ENCODE results near the gene INPP5D.
A peak's percentile ranks its signal among the peaks of the same experiment; 100 is the strongest.
"Not testable (repeated sequence)": the region's sequence is repeated elsewhere in the genome, so short reads cannot be mapped to it uniquely, and the experiment has no call there.

INPP5D gene

DNA sequence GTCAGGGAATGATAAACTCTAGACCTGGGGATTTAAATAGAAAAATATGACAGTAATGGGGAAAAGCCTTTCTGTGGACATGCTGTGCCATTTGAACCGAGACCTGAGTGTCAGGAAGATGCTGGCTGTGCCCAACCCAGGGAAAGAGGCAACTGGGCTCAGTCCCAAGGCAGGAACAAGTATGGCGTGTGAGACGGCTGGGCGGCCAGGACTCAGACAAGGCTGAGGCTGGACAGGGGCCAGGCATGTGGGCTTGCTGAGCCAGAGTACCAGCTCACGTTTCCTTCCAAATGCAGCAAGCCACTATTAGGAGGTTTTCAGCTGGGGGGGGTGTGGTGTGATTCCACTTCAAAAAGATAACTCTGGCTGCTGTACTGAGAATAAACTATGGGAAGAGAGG, 92.4 kb downstream of the INPP5D start:
- DNase-seq = no peak

DNA sequence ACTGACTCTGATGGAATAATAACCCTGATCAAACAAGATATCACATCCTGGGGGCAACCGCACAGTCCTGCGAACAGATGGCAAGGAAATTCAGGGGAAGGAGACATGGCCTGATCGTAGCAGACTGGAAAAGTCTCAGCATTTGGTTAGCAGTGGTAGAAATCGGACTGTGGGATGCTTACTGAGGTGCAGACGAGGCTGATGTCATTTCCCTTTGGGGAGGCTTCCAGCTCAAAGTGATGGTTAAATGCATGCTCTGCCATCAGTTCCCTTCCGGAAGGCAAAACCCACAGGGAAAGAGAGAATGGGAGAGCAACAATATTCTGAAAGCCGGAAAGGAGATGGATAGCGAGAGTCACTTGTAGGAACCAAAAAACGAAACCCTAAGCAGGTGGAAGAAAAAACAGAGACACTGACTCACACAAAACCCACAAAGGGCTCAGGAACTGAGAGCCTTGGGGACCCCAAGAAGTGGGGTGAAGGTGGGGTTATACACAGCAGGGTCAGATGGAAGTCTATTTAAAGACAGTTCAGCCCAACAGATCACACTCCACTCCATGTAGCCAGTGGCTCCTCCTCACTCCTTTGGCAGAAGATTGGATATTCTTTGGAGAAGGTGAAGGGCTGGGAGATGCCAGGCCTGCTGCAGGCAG, 93.1 kb downstream of the INPP5D start:
- no peak for DNase-seq

GRCh38 chr2:233156001-233156400, 95.9 kb downstream of the INPP5D start:
- no peak for DNase-seq

DNA sequence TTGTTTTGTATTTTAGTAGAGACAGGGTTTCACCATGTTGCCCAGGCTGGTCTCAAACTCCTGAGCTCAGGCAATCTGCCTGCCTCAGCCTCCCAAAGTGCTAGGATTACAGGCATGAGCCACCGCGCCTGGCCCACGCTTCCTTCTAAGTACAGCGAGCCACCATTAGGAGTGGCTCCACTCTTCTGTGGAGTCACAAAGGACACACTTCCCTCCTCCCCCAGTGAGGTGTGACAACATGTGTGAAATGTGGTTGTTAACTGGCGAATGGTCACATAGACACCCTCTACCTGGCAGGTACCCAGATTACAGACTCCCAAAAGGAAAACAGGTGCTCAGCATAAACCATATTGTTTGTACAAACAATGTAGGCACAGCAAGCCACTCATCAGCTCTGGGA, 96.3 kb downstream of the INPP5D start:
- DNase-seq = not testable (repeated sequence)

GRCh38 chr2:233161730-233162129, 101.6 kb downstream of the INPP5D start:
- no peak for DNase-seq

DNA sequence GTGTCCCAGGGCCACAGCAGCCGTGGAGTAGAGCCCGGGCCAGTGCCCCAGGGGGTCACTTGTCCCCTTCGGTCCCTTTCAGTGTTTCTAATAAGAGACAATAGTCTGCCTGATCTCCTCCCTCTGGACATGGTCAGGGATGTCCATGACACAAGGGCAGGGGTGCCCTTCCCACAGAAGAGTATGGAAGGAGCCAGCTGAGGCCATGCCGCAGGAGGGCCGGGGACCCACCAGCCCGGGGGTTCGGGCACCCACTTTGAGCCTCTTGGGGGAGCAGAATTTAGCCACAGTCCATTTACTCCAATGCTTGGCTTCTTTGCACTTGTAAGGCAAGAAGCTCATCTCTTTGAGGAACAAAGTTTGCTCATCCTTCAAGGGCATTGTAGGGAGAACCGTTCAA, 102.6 kb downstream of the INPP5D start:
- no peak for DNase-seq

- no peak for DNase-seq
These were observed 103.5 kb downstream of the INPP5D start for GRCh38 chr2:233163486-233164103.

DNA sequence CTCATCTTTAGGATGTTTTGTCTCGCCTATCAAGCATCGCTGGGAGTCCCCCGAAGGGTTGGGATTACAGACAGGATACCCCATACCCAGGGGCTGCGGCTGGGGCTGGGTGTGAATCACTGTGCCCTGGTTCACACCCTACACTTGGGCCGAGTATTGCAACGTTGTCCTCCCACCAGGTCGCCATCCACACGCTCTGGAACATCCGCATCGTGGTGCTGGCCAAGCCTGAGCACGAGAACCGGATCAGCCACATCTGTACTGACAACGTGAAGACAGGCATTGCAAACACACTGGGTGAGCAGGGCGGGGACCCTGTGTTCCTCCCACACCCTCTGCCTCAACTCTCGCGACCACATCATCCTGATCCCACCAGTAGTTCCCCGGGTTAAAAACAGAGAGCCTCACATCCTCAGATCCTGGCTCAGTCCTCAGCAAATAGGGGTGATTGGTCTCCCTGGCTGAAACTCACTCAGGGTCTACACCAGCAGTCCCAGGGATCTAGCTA, 104.0 kb downstream of the INPP5D start:
- no peak for DNase-seq

- DNase-seq = no peak
These were observed 104.8 kb downstream of the INPP5D start for GRCh38 chr2:233164967-233165366.

- no peak for DNase-seq
These were observed 105.4 kb downstream of the INPP5D start for GRCh38 chr2:233165543-233165894.

- peak; percentile 27 for DNase-seq
These were observed 105.9 kb downstream of the INPP5D start for GRCh38 chr2:233165895-233166661.

- DNase-seq = no peak
These were observed 108.3 kb downstream of the INPP5D start for GRCh38 chr2:233168445-233168844.

GRCh38 chr2:233168919-233169318, 108.8 kb downstream of the INPP5D start:
- DNase-seq = no peak

GRCh38 chr2:233171344-233171743, 111.2 kb downstream of the INPP5D start:
- DNase-seq = no peak

DNA sequence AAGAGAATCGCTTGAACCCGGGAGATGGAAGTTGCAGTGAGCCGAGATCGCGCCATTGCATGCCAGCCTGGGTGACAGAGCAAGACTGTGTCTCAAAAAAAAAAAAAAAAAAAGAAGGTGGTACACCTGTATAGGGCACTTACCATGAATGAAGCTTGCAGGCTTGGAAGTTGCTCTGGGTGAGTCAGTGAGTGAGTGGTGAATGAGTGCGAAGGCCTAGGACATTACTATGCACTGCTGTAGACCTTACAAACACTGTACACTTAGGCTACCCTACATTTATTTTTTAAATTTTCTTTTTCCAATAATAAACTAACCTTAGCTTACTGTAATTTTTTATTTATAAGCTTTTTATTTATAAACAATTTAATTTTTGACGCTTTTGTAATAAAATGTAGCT, 113.0 kb downstream of the INPP5D start:
- DNase-seq = no peak

DNA sequence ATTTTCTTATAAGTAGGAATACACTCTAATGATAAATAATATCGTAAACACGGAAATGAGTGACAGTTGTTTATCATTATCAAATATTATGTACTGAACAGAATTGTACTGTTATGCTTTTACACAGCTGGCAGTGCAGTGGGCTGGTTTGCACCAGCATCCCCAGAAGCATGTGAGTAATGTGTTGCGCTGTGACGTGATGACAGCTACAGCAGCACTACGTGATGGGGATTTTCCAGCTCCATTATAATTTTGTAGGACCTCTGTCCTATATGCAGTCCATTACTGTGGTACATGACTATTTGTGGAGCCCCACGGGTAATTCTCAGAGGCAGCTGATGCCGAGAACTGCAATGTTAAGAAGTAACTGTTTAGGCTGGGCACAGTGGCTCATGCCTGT, 114.0 kb downstream of the INPP5D start:
- no peak for DNase-seq

DNA sequence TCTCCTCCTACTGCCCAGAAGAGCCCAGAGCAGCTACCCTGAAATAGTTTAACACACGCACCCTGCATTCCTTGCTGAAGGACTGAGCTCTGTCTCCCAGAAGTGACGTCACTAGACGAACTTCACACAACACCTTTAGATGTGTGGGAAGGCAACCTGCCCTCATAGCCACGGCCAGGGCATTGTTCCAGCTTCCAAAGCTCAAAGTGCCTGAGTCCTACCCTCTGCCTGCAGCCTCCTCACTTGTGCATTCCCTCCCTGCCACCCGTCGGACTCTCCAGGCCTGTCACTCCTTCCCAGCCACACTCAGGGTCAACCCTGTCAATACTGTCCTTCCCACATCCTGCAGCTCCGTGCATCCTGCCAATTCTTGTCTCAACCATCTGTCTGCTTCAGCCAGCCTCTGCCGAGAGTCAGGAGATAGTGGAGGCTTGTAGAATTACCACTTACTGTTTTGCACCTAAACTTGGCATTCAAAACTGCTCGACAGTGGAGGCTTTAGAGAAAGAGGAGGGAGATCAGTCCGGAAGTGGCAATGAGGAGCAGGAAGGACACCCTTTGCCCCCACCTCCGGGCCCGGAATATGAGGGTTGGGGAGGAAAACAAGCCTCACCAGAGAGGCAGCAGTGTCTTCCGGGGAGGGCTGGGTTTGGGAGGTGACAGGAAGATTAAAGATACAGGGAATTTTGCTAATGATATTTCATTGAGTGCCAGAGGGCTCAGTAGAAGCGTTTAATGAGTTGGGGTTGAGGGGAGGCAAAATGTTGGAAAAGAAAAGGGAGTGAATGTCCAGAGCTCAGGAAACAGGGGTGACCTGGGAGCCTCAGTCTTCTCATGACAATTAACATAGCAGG, 119.1 kb downstream of the INPP5D start:
- no peak for DNase-seq

DNA sequence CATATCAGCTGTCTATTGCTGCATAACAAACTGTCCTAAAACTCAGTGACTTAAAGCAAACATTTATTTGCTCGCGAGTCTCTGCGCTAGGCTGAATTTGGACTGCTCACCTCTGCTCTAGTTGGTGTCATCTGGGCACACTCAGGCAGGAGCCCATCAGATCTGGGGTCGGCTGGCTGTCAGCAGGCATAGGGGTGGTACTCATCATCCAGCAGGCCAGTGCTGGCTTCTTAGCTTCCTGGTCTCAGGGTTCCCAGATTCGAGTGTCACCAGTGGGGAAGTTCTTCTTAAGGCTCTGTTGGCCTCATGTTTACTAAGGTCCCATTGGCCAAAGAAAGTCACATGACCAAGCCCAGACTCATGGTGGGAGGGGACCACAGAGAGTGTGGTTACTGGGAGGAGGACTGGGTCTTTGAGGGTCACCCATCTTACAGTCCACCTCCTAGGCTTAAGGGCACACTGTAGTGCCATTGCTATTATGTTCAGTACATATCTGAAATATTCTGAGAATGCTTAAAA, 119.8 kb downstream of the INPP5D start:
- DNase-seq = no peak

DNA sequence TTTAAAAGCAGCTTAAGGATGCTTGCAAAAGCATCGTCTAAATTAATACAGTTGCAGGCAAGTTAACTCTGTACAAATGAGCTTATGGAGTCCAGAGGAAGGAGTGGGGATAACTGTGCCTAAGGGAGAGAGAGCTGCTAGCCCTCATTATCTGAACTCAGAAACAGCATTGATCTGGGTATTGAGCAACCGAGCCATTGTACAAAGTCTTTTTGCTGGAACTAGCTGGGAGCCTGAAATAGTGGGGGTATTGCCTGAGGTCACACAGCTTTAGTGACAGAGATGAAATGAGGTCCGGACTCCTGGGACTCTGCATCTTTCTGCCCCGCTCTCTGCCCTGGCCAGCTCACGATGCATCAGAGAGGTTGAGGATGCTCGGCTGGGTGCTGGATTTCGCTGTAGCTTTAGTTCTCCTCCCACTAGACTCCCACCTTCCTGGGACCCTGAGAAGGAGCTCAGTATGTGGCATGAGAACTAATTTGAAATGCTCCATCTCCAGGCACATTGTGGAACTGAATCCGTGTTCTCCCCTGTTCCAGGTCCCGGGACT, 123.8 kb downstream of the INPP5D start:
- no peak for DNase-seq

- DNase-seq = no peak
These were observed 124.5 kb downstream of the INPP5D start for GRCh38 chr2:233184669-233185068.

- no peak for DNase-seq
These were observed 125.2 kb downstream of the INPP5D start for GRCh38 chr2:233185330-233185729.

- DNase-seq = no peak
These were observed 125.8 kb downstream of the INPP5D start for GRCh38 chr2:233185963-233186362.

DNA sequence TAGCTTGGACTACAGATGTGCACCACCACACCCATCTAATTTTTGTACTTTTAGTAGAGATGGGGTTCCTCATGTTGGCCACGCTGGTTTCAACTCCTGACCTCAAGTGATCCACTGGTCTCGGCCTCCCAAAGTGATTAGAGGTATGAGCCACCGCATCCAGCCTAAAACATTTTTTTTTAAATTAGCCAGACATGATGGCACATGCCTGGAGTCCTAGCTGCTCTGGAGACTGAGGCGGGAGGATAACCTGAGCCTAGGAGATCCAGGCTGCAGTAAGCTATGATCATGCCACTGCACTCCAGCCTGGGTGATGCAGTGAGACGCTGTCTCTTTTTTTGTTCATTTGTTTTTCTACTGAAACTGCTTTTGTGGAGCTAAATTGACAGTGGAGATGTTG, 126.7 kb downstream of the INPP5D start:
- DNase-seq = no peak
